HG02973 (cell line): Measurements from ENCODE around the gene RPS29.
"Not testable (repeated sequence)": the region's sequence is repeated elsewhere in the genome, so short reads cannot be mapped to it uniquely, and the experiment has no call there.

Experiments used
- ATAC-seq: cut with Tn5 transposase; IDR thresholded peaks from one replicate; pipeline ENCODE4 v1.9.1; 2021; ENCODE audit warnings: moderate library complexity; ENCODE audit not compliant: unreplicated experiment

Gene RPS29

GRCh38 chr14:49598485-49599300 is 12.5 kb upstream of the RPS29 start, which contains the start of gene LRR1:
Gene LRR1 (plus strand): TSS chr14:49598940. CDS start chr14:49599021, 81 bp downstream.
- peak; percentile 46 for ATAC-seq

GRCh38 chr14:49598189-49598484 is 12.0 kb upstream of the RPS29 start:
- ATAC-seq, result no peak

- no peak for ATAC-seq
These were observed 8.3 kb upstream of the RPS29 start for GRCh38 chr14:49594347-49595091.

- ATAC-seq, result no peak
These were observed 6.8 kb upstream of the RPS29 start for GRCh38 chr14:49593016-49593415.

GRCh38 chr14:49589387-49589786 is 3.2 kb upstream of the RPS29 start:
- ATAC-seq, result no peak

- peak; percentile 28 for ATAC-seq
These were observed 687 bp upstream of the RPS29 start for GRCh38 chr14:49586673-49587460.

- not testable (repeated sequence) for ATAC-seq
These were observed 1.1 kb downstream of the RPS29 start for GRCh38 chr14:49584981-49585640.

GRCh38 chr14:49584058-49584457 is 2.1 kb downstream of the RPS29 start:
- ATAC-seq, result no peak

GRCh38 chr14:49583629-49584028 is 2.6 kb downstream of the RPS29 start:
- ATAC-seq, result no peak

- ATAC-seq, result no peak
These were observed 3.8 kb downstream of the RPS29 start for GRCh38 chr14:49582113-49582977.

- ATAC-seq, result no peak
These were observed 4.7 kb downstream of the RPS29 start for GRCh38 chr14:49581209-49582112.

- ATAC-seq, result no peak
These were observed 6.3 kb downstream of the RPS29 start for GRCh38 chr14:49579841-49580240.

GRCh38 chr14:49578141-49578540 is 8.0 kb downstream of the RPS29 start:
- ATAC-seq, result no peak

GRCh38 chr14:49574038-49574437 is 12.1 kb downstream of the RPS29 start:
- ATAC-seq, result no peak

- ATAC-seq, result no peak
These were observed 16.9 kb downstream of the RPS29 start for GRCh38 chr14:49569281-49569680.

GRCh38 chr14:49566714-49567113 is 19.5 kb downstream of the RPS29 start:
- ATAC-seq, result no peak

GRCh38 chr14:49559979-49560768 is 26.0 kb downstream of the RPS29 start:
- ATAC-seq, result no peak

- no peak for ATAC-seq
These were observed 32.3 kb downstream of the RPS29 start for GRCh38 chr14:49553892-49554291.
